ENCODE data around the gene NRDC.

DNA sequence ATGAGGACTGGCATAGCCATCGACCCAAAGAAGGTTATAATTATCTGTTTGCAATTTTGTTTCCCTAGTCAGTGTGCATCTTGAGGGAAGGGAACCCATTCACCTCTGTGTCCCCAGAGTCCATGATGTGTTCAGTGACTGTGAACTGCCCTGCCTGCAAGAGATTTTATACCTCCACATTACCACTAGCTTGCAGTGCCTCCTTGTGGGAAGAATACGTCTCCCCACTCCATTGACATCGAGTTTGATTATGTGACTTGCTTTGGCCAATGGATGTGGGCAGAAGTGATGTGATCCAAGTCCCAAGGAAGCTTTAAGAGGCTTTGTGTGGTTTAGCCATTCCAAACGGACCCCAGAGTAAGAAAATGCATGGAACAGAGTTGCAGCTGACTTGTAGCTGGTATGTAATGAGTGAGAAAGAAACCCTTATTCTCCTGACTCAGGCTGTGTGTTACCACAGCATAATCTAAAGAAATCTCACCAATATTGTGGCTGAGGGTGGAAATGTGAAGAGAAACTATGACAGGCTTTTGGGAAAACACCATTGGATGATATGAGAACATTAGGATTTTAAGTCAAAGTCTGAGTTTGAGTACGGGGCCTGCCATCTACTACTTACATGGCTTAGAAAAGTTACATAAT, 47.8 kb upstream of the NRDC start:
- TF ChIP-seq POLR2A (IDR thresholded peaks at IDR 0.05; ENCODE audit: control extremely low read depth in 1 of 2, low read depth in 2 of 2, low read length in 2 of 2) (no peak), POLR2AphosphoS5 (IDR thresholded peaks at IDR 0.05; ENCODE audit: low read depth, low read length) (no peak), MAFK (IDR thresholded peaks at IDR 0.05; ENCODE audit: low read depth, low read length) (no peak), HDAC2 (IDR thresholded peaks at IDR 0.05; ENCODE audit: borderline replicate concordance in 1 of 2, low read depth in 2 of 2, low read length in 2 of 2) (no peak), FOSL1 (IDR thresholded peaks at IDR 0.05; ENCODE audit: insufficient read depth, low read depth, low read length) (no peak), EP300 (IDR thresholded peaks at IDR 0.05; ENCODE audit: borderline replicate concordance in 1 of 2, low read depth in 2 of 2, low read length in 2 of 2) (no peak), TBP (IDR thresholded peaks at IDR 0.05; ENCODE audit: low read depth, low read length) (no peak)
- TF ChIP-seq, protein P1, sequence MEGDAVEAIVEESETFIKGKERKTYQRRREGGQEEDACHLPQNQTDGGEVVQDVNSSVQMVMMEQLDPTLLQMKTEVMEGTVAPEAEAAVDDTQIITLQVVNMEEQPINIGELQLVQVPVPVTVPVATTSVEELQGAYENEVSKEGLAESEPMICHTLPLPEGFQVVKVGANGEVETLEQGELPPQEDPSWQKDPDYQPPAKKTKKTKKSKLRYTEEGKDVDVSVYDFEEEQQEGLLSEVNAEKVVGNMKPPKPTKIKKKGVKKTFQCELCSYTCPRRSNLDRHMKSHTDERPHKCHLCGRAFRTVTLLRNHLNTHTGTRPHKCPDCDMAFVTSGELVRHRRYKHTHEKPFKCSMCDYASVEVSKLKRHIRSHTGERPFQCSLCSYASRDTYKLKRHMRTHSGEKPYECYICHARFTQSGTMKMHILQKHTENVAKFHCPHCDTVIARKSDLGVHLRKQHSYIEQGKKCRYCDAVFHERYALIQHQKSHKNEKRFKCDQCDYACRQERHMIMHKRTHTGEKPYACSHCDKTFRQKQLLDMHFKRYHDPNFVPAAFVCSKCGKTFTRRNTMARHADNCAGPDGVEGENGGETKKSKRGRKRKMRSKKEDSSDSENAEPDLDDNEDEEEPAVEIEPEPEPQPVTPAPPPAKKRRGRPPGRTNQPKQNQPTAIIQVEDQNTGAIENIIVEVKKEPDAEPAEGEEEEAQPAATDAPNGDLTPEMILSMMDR (IDR thresholded peaks at IDR 0.05; ENCODE audit: control extremely low read depth in 1 of 3, insufficient read depth in 1 of 3, low read depth in 1 of 3, low read length in 3 of 3), result peak; percentile 20 to 73 (median 55)
- TF ChIP-seq, protein P2, sequence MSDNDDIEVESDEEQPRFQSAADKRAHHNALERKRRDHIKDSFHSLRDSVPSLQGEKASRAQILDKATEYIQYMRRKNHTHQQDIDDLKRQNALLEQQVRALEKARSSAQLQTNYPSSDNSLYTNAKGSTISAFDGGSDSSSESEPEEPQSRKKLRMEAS (IDR thresholded peaks at IDR 0.05), result no peak

Measured in H1 (cell line).